ENCODE measurements around the gene TAF4.

DNA sequence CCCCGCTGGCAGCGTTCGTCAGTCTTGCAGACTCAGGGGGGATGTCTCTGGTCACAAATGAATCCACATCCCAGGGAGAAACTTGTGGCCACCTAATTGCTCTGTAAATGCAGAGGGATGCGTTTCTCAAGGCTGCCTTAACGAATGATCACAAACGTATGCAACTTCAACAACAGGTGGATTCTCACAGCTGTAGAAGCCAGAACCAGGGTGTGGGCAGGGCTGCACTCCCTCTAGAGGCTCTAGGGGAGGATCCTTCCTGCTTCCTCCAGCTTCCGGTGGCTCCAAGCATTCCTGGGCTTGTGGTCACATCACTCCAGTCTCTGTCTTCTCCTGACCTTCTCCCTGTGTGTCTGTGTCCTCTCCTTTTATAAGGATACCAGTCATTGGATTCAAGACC, 3.3 kb upstream of the TAF4 start:
- TF ChIP-seq, protein P1, sequence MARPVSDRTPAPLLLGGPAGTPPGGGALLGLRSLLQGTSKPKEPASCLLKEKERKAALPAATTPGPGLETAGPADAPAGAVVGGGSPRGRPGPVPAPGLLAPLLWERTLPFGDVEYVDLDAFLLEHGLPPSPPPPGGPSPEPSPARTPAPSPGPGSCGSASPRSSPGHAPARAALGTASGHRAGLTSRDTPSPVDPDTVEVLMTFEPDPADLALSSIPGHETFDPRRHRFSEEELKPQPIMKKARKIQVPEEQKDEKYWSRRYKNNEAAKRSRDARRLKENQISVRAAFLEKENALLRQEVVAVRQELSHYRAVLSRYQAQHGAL (CRISPR knock-in tag; IDR thresholded peaks at IDR 0.05; ENCODE audit: not compliant biosample characterization) = no peak
- TF ChIP-seq MLLT10 (CRISPR knock-in tag; IDR thresholded peaks at IDR 0.05) = no peak
- TF ChIP-seq, protein P2, sequence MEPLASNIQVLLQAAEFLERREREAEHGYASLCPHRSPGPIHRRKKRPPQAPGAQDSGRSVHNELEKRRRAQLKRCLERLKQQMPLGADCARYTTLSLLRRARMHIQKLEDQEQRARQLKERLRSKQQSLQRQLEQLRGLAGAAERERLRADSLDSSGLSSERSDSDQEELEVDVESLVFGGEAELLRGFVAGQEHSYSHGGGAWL (CRISPR knock-in tag; IDR thresholded peaks at IDR 0.05) = no peak
- TF ChIP-seq TAF1 (CRISPR knock-in tag; IDR thresholded peaks at IDR 0.05) = no peak
- TF ChIP-seq ZNF891 (CRISPR knock-in tag; IDR thresholded peaks at IDR 0.05) = no peak
- TF ChIP-seq ATF7 (IDR thresholded peaks at IDR 0.05) = no peak
- no peak for TF ChIP-seq ATF7 (CRISPR knock-in tag; IDR thresholded peaks at IDR 0.05)
- no peak for TF ChIP-seq EZH2 (conservative IDR thresholded peaks at IDR 0.05; ENCODE audit: low read depth, low read length)
- TF ChIP-seq ZNF30 (CRISPR knock-in tag; IDR thresholded peaks at IDR 0.05) = no peak
- TF ChIP-seq, protein P3, sequence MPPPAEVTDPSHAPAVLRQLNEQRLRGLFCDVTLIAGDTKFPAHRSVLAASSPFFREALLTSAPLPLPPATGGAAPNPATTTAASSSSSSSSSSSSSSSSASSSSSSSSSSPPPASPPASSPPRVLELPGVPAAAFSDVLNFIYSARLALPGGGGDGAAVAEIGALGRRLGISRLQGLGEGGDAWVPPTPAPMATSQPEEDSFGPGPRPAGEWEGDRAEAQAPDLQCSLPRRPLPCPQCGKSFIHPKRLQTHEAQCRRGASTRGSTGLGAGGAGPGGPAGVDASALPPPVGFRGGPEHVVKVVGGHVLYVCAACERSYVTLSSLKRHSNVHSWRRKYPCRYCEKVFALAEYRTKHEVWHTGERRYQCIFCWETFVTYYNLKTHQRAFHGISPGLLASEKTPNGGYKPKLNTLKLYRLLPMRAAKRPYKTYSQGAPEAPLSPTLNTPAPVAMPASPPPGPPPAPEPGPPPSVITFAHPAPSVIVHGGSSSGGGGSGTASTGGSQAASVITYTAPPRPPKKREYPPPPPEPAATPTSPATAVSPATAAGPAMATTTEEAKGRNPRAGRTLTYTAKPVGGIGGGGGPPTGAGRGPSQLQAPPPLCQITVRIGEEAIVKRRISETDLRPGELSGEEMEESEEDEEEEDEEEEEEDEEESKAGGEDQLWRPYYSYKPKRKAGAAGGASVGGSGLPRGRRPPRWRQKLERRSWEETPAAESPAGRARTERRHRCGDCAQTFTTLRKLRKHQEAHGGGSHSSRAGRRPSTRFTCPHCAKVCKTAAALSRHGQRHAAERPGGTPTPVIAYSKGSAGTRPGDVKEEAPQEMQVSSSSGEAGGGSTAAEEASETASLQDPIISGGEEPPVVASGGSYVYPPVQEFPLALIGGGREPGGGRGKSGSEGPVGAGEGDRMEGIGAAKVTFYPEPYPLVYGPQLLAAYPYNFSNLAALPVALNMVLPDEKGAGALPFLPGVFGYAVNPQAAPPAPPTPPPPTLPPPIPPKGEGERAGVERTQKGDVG (CRISPR knock-in tag; IDR thresholded peaks at IDR 0.05; ENCODE audit: borderline replicate concordance) = no peak
- TF ChIP-seq, protein P4, sequence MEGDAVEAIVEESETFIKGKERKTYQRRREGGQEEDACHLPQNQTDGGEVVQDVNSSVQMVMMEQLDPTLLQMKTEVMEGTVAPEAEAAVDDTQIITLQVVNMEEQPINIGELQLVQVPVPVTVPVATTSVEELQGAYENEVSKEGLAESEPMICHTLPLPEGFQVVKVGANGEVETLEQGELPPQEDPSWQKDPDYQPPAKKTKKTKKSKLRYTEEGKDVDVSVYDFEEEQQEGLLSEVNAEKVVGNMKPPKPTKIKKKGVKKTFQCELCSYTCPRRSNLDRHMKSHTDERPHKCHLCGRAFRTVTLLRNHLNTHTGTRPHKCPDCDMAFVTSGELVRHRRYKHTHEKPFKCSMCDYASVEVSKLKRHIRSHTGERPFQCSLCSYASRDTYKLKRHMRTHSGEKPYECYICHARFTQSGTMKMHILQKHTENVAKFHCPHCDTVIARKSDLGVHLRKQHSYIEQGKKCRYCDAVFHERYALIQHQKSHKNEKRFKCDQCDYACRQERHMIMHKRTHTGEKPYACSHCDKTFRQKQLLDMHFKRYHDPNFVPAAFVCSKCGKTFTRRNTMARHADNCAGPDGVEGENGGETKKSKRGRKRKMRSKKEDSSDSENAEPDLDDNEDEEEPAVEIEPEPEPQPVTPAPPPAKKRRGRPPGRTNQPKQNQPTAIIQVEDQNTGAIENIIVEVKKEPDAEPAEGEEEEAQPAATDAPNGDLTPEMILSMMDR (CRISPR knock-in tag; IDR thresholded peaks at IDR 0.05) = peak; percentile 48

All from HepG2 (cell line).